KMS-11 (cell line): ENCODE measurements around the gene RPL27.

Experiments
- H2AFZ ChIP-seq: fragments of 200-600 bp; sonication (generic); 2 replicates; pipeline ENCODE4 v1.6.1; 2016; ENCODE audit warnings: antibody characterized with exemption, mixed run types, low read depth
- H3K27ac ChIP-seq: fragments of 200-600 bp; sonication (generic); 2 replicates; pipeline ENCODE4 v1.6.1; 2016; ENCODE audit warnings: mild to moderate bottlenecking, mixed run types
- H3K27me3 ChIP-seq: fragments of 200-600 bp; sonication (generic); 2 replicates; pipeline ENCODE4 v1.6.1; 2017; ENCODE audit warnings: mild to moderate bottlenecking, low read depth, mixed run types, moderate library complexity; ENCODE audit not compliant: insufficient read depth
- H3K36me3 ChIP-seq: fragments of 200-600 bp; sonication (generic); 2 replicates; pipeline ENCODE4 v1.6.1; 2017; ENCODE audit warnings: mild to moderate bottlenecking, mixed run types; ENCODE audit not compliant: insufficient read depth
- H3K4me1 ChIP-seq: fragments of 200-600 bp; sonication (generic); 2 replicates; pipeline ENCODE4 v1.6.1; 2016; ENCODE audit warnings: mild to moderate bottlenecking, low read depth, mixed run types; ENCODE audit not compliant: poor library complexity, severe bottlenecking
- H3K4me2 ChIP-seq: fragments of 200-600 bp; sonication (generic); 2 replicates; pipeline ENCODE4 v1.7.0; 2016; ENCODE audit warnings: mild to moderate bottlenecking, mixed run types
- H3K4me3 ChIP-seq: fragments of 200-600 bp; sonication (generic); IDR thresholded peaks from 2 replicates; pipeline ENCODE4 v1.6.1; 2017; ENCODE audit warnings: low read depth, low read length, mixed read lengths; ENCODE audit not compliant: insufficient read depth
- H3K79me2 ChIP-seq: fragments of 200-600 bp; sonication (generic); 2 replicates; pipeline ENCODE4 v1.6.1; 2016; ENCODE audit warnings: low read depth, mixed run types; ENCODE audit not compliant: insufficient read depth
- H3K9ac ChIP-seq: fragments of 200-600 bp; sonication (generic); 2 replicates; pipeline ENCODE4 v1.6.1; 2016; ENCODE audit warnings: mild to moderate bottlenecking, mixed run types
- H4K20me1 ChIP-seq: fragments of 200-600 bp; sonication (generic); 2 replicates; pipeline ENCODE4 v1.6.1; 2016; ENCODE audit warnings: mild to moderate bottlenecking, mixed run types; ENCODE audit not compliant: insufficient read depth
- CTCF ChIP-seq: fragments of 200-600 bp; sonication (generic); conservative IDR thresholded peaks from 2 replicates; pipeline ENCODE4 v1.6.1; 2017; ENCODE audit warnings: low read depth, mild to moderate bottlenecking, antibody characterized with exemption, low read length, moderate library complexity, mixed read lengths

Gene RPL27

GRCh38 chr17:43024407-43025289 is 26.4 kb downstream of the RPL27 start, which contains the start of gene RND2:
RND2 (plus strand) TSS chr17:43025231; CDS start chr17:43025348, 117 bp downstream.
- H3K27ac ChIP-seq, result peak within 1 kb of the TSS; percentile 87

GRCh38 chr17:43025290-43025657 is 27.1 kb downstream of the RPL27 start:
- peak overlapping the region; percentile 33; the same call in 1 of the 2 replicates for H3K4me2 ChIP-seq
- peaks cover 7% of the 10 kb centered on the region for H3K4me1 ChIP-seq
- no peaks in the 10 kb centered on the region for H3K36me3 ChIP-seq
- H3K4me3 ChIP-seq, result no peak overlapping the region
- TF ChIP-seq CTCF, result no peak
- peak overlapping the region; percentile 59; the same call in 1 of the 2 replicates for H2AFZ ChIP-seq
- no peaks in the 10 kb centered on the region for H3K79me2 ChIP-seq
- no peaks in the 10 kb centered on the region for H3K27me3 ChIP-seq
- H3K27ac ChIP-seq, result no peak overlapping the region
- no peak overlapping the region for H3K9ac ChIP-seq
- no peaks in the 10 kb centered on the region for H4K20me1 ChIP-seq

More at GRCh38 chr17:43024407-43025289, 26.4 kb downstream of the RPL27 start, which contains the start of gene RND2:
- H4K20me1 ChIP-seq, result no peaks in the 10 kb centered on the region
- peak within 1 kb of the TSS; percentile 92 for H2AFZ ChIP-seq
- H3K4me3 ChIP-seq, result no peak within 1 kb of the TSS
- peak; percentile 65 for TF ChIP-seq CTCF
- H3K27me3 ChIP-seq, result no peaks in the 10 kb centered on the region
- H3K4me2 ChIP-seq, result peak within 1 kb of the TSS; percentile 96
- H3K9ac ChIP-seq, result peak within 1 kb of the TSS; percentile 89
- H3K36me3 ChIP-seq, result no peaks in the 10 kb centered on the region
- peaks cover 7% of the 10 kb centered on the region for H3K4me1 ChIP-seq
- H3K79me2 ChIP-seq, result no peaks in the 10 kb centered on the region

- Histone ChIP-seq H3K4me1 (peaks cover 7% of the 10 kb centered on the region), H3K36me3 (no peaks in the 10 kb centered on the region), H3K79me2 (no peaks in the 10 kb centered on the region), H3K9ac (no peak overlapping the region), H3K27ac (no peak overlapping the region), H4K20me1 (no peaks in the 10 kb centered on the region), H3K4me2 (no peak overlapping the region), H3K4me3 (no peak overlapping the region), H3K27me3 (no peaks in the 10 kb centered on the region), H2AFZ (no peak overlapping the region)
- TF ChIP-seq CTCF, result no peak
Observed at GRCh38 chr17:43025766-43026537, 27.7 kb downstream of the RPL27 start.

GRCh38 chr17:43026595-43026994 is 28.4 kb downstream of the RPL27 start:
- no peaks in the 10 kb centered on the region for H3K79me2 ChIP-seq
- no peaks in the 10 kb centered on the region for H3K36me3 ChIP-seq
- no peak overlapping the region for H3K4me2 ChIP-seq
- no peak for TF ChIP-seq CTCF
- H3K9ac ChIP-seq, result no peak overlapping the region
- no peaks in the 10 kb centered on the region for H3K27me3 ChIP-seq
- H3K4me1 ChIP-seq, result peaks cover 7% of the 10 kb centered on the region
- H3K27ac ChIP-seq, result no peak overlapping the region
- H2AFZ ChIP-seq, result no peak overlapping the region
- no peaks in the 10 kb centered on the region for H4K20me1 ChIP-seq
- no peak overlapping the region for H3K4me3 ChIP-seq
